HepG2 (cell line): ENCODE data around the gene PPP1CA. TPM values are rescaled to one million over a fixed set of nuclear protein-coding genes. Genes with fewer than 3 reads are reported as not detected.

Experiments used
- HNRNPK ChIP-seq: fragments of 200-400 bp; formaldehyde crosslinking; IDR thresholded peaks from 2 replicates; pipeline ENCODE4 v1.6.1; 2018; ENCODE audit warnings: low read length, low read depth, moderate library complexity, mild to moderate bottlenecking; ENCODE audit not compliant: poor library complexity, severe bottlenecking
- HOXA3 ChIP-seq: sonication (generic); formaldehyde crosslinking; IDR thresholded peaks from 2 replicates; pipeline ENCODE4 v1.5.0; 2020; ENCODE audit warnings: missing genetic modification reagents
- KDM2A ChIP-seq: sonication (generic); formaldehyde crosslinking; IDR thresholded peaks from 2 replicates; pipeline ENCODE4 v1.4.0; 2020; ENCODE audit warnings: low read depth, missing genetic modification reagents, borderline replicate concordance
- RBFOX2 ChIP-seq: fragments of 200-400 bp; formaldehyde crosslinking; IDR thresholded peaks from 2 replicates; pipeline ENCODE4 v1.6.1; 2017; ENCODE audit warnings: low read depth, mild to moderate bottlenecking, low read length
- ZFX ChIP-seq: sonication (generic); formaldehyde crosslinking; IDR thresholded peaks from 2 replicates; pipeline ENCODE4 v1.4.0; 2020; ENCODE audit warnings: mild to moderate bottlenecking, low read depth, missing genetic modification reagents, moderate library complexity
- ZNF777 ChIP-seq: sonication (generic); formaldehyde crosslinking; IDR thresholded peaks from 2 replicates; pipeline ENCODE4 v1.4.0; 2020; ENCODE audit warnings: missing genetic modification reagents
- polyA plus RNA-seq, 8 experiments: library from polyadenylated mRNA; depleted of rRNA in 3 of 8; stranded (reverse) in 7 of 8; unstranded in 1 of 8; fragments of >200 nt; fragmentation: Illumina TruSeq in 4 of 8; extraction: Trizol in 4 of 8; gene quantifications; 2 replicates each; pipeline versions ENCODE4 v1.2.1 to v1.2.3, GENCODE V29; 2011 to 2016; ENCODE audit warnings: low read depth in 4 of 8, missing spikeins in 1 of 8, mixed read lengths in 1 of 8; ENCODE audit not compliant: insufficient read depth in 1 of 8
- total RNA-seq, 5 experiments: library from RNA; depleted of rRNA; stranded (reverse); fragments of >200 nt; fragmentation: Illumina TruSeq; extraction: Trizol; gene quantifications; 2 replicates each; pipeline ENCODE4 v1.2.3, GENCODE V29; 2016; ENCODE audit warnings: low read depth in 1 of 5
- TF ChIP-seq, protein P1 (sequence below): sonication (generic); formaldehyde crosslinking; conservative IDR thresholded peaks from 2 replicates; pipeline ENCODE4 v1.8.0; 2022; ENCODE audit warnings: mild to moderate bottlenecking, moderate library complexity, missing genetic modification reagents
- TF ChIP-seq, protein P2 (sequence below): IDR thresholded peaks from 2 replicates; pipeline ENCODE4 v1.6.1; 2016; ENCODE audit warnings: control low read depth
- TF ChIP-seq, protein P3 (sequence below): sonication (generic); formaldehyde crosslinking; IDR thresholded peaks from 2 replicates; pipeline ENCODE4 v1.5.0; 2020; ENCODE audit warnings: mild to moderate bottlenecking, missing genetic modification reagents
- TF ChIP-seq, protein P4 (sequence below): sonication (generic); formaldehyde crosslinking; IDR thresholded peaks from 2 replicates; pipeline ENCODE4 v1.4.0; 2020; ENCODE audit warnings: missing genetic modification reagents

The PPP1CA gene
- total and polyA plus RNA-seq, 2 of the 13 experiments (the other 11 are each of a cell fraction or from before 2014, with no cell fraction given): 149 to 170 TPM

DNA sequence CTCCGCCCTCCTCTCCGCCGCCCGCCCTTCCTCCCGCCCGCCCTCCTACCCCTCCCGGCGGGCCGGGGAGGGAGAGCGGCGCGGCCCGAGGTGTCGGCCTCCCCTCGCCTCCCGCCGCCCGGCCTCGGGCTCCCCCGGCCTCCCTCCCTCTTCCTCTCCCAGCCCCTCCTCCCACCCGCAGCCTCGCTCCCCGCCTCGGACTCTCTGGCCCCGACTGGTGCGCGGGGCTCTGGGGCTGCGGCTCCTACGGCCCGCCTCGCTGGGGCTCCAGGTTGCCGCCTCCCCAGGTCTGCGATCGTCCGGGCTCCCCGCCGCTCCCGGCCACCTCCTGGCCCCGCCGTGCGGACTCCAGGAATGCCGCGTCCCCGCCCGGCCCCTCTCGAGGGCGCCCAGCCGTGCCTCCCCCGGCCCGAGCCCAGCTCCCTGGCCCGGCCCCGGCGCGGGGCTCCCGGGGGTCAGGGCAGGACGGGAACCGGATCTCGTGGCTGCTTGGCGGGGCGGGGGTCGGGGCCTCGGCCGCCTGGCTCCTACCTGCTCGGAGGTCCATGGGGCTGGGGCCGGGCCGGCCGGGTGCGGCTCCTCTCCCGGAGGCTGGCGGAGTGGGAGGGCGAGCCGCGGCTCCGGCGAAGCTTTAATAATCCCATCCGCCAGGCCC lies 28.5 kb downstream of the PPP1CA start, which contains the start of gene CLCF1 (continued):
- TF ChIP-seq HOXA3 (peak; percentile 26; the same call in 1 of the 2 replicates), ZFX (CRISPR knock-in tag) (peak; percentile 53), KDM2A (CRISPR knock-in tag) (peak; percentile 50; the same call in 1 of the 2 replicates), ZNF777 (CRISPR knock-in tag) (peak; percentile 58; the same call in 1 of the 2 replicates), HNRNPK (peak; percentile 82), RBFOX2 (peak; percentile 50; the same call in 1 of the 2 replicates)
- TF ChIP-seq, protein P1, sequence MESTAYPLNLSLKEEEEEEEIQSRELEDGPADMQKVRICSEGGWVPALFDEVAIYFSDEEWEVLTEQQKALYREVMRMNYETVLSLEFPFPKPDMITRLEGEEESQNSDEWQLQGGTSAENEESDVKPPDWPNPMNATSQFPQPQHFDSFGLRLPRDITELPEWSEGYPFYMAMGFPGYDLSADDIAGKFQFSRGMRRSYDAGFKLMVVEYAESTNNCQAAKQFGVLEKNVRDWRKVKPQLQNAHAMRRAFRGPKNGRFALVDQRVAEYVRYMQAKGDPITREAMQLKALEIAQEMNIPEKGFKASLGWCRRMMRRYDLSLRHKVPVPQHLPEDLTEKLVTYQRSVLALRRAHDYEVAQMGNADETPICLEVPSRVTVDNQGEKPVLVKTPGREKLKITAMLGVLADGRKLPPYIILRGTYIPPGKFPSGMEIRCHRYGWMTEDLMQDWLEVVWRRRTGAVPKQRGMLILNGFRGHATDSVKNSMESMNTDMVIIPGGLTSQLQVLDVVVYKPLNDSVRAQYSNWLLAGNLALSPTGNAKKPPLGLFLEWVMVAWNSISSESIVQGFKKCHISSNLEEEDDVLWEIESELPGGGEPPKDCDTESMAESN (CRISPR knock-in tag): 0 out of 2 replicates have a peak, but pooled peaks have one; percentile 40
- TF ChIP-seq, protein P2, sequence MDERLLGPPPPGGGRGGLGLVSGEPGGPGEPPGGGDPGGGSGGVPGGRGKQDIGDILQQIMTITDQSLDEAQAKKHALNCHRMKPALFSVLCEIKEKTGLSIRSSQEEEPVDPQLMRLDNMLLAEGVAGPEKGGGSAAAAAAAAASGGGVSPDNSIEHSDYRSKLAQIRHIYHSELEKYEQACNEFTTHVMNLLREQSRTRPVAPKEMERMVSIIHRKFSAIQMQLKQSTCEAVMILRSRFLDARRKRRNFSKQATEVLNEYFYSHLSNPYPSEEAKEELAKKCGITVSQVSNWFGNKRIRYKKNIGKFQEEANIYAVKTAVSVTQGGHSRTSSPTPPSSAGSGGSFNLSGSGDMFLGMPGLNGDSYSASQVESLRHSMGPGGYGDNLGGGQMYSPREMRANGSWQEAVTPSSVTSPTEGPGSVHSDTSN (CRISPR knock-in tag): no peak
- TF ChIP-seq, protein P3, sequence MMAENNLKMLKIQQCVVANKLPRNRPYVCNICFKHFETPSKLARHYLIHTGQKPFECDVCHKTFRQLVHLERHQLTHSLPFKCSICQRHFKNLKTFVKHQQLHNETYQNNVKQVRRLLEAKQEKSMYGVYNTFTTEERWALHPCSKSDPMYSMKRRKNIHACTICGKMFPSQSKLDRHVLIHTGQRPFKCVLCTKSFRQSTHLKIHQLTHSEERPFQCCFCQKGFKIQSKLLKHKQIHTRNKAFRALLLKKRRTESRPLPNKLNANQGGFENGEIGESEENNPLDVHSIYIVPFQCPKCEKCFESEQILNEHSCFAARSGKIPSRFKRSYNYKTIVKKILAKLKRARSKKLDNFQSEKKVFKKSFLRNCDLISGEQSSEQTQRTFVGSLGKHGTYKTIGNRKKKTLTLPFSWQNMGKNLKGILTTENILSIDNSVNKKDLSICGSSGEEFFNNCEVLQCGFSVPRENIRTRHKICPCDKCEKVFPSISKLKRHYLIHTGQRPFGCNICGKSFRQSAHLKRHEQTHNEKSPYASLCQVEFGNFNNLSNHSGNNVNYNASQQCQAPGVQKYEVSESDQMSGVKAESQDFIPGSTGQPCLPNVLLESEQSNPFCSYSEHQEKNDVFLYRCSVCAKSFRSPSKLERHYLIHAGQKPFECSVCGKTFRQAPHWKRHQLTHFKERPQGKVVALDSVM (CRISPR knock-in tag): peak; percentile 95
- TF ChIP-seq, protein P4, sequence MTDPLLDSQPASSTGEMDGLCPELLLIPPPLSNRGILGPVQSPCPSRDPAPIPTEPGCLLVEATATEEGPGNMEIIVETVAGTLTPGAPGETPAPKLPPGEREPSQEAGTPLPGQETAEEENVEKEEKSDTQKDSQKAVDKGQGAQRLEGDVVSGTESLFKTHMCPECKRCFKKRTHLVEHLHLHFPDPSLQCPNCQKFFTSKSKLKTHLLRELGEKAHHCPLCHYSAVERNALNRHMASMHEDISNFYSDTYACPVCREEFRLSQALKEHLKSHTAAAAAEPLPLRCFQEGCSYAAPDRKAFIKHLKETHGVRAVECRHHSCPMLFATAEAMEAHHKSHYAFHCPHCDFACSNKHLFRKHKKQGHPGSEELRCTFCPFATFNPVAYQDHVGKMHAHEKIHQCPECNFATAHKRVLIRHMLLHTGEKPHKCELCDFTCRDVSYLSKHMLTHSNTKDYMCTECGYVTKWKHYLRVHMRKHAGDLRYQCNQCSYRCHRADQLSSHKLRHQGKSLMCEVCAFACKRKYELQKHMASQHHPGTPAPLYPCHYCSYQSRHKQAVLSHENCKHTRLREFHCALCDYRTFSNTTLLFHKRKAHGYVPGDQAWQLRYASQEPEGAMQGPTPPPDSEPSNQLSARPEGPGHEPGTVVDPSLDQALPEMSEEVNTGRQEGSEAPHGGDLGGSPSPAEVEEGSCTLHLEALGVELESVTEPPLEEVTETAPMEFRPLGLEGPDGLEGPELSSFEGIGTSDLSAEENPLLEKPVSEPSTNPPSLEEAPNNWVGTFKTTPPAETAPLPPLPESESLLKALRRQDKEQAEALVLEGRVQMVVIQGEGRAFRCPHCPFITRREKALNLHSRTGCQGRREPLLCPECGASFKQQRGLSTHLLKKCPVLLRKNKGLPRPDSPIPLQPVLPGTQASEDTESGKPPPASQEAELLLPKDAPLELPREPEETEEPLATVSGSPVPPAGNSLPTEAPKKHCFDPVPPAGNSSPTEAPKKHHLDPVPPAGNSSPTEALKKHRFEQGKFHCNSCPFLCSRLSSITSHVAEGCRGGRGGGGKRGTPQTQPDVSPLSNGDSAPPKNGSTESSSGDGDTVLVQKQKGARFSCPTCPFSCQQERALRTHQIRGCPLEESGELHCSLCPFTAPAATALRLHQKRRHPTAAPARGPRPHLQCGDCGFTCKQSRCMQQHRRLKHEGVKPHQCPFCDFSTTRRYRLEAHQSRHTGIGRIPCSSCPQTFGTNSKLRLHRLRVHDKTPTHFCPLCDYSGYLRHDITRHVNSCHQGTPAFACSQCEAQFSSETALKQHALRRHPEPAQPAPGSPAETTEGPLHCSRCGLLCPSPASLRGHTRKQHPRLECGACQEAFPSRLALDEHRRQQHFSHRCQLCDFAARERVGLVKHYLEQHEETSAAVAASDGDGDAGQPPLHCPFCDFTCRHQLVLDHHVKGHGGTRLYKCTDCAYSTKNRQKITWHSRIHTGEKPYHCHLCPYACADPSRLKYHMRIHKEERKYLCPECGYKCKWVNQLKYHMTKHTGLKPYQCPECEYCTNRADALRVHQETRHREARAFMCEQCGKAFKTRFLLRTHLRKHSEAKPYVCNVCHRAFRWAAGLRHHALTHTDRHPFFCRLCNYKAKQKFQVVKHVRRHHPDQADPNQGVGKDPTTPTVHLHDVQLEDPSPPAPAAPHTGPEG (CRISPR knock-in tag): 0 out of 2 replicates have a peak, but pooled peaks have one; percentile 32
